Left ventricle myocardium inferior (tissue), 1 donor: ENCODE data around the gene RAB40C. TPM values are rescaled to one million over a fixed set of nuclear protein-coding genes. Genes with fewer than 3 reads are reported as not detected.

Experiments
- DNase-seq: peaks from one replicate; pipeline ENCODE4 v3.0.0-alpha.2; 2020
- H3K27ac ChIP-seq: fragments of 200-600 bp; replicated peaks from 2 replicates; pipeline ENCODE4 v1.8.0; 2021
- H3K27me3 ChIP-seq: fragments of 200-600 bp; 2 replicates; pipeline ENCODE4 v1.8.0; 2021; ENCODE audit warnings: low read depth
- H3K36me3 ChIP-seq: fragments of 200-600 bp; 2 replicates; pipeline ENCODE4 v1.8.0; 2021
- H3K4me1 ChIP-seq: fragments of 200-600 bp; 2 replicates; pipeline ENCODE4 v1.8.0; 2021
- H3K4me3 ChIP-seq: fragments of 200-600 bp; 2 replicates; pipeline ENCODE4 v1.8.0; 2021; ENCODE audit warnings: mild to moderate bottlenecking, moderate library complexity
- H3K9me3 ChIP-seq: fragments of 200-600 bp; replicated peaks from 2 replicates; pipeline ENCODE4 v1.8.0; 2021
- intact Hi-C: fragments of 100-400 bp; cut with micrococcal nuclease; formaldehyde crosslinking; loops from one replicate; pipeline ENCODE4 v1.11.0; 2022
- total RNA-seq: library from RNA; stranded (reverse); fragmentation: NEBNext Ultra II Directional; extraction: Animal tissue kit (Norgen Biotek cat#: 25700); gene quantifications from one replicate; pipeline ENCODE4 v1.2.1, GENCODE V29; 2021
- TF ChIP-seq, protein P1 (sequence below): fragments of 200-600 bp; IDR thresholded peaks from 2 replicates; pipeline ENCODE4 v1.8.0; 2021; ENCODE audit warnings: antibody characterized with exemption, mild to moderate bottlenecking, borderline replicate concordance
- donor health status: DM: no; HTN: yes; CAD: no; lungs with severe emphysema.

The RAB40C gene
- total RNA-seq, 1 donor from 2014 or later: 10.3 TPM

DNA sequence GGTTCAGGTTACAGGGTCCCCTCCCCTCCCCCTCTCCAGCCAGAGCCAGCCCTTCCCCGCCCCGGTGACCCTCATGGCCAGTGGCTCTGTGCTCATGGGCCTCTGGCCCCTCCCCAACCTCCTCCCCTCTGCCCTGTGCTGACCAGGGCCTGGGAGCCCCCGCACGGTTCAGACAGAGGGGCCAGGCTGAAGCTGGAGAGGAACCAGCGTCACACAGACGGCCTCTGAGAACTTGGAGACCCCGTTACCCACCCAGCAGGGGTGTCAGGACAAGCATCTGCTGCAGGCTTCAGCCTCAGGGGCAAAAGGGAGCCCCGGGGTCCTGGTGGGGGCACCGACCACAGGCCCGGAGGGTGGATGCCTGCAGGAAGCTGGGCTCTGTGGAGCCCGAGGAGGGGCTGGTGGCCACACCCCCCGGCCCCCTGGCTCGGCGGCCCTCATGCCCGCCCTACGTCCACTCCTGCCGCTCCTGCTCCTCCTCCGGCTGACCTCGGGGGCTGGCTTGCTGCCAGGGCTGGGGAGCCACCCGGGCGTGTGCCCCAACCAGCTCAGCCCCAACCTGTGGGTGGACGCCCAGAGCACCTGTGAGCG lies 41.0 kb downstream of the RAB40C start, which contains the start of gene WFIKKN1:
Gene WFIKKN1 (plus strand): TSS at position 171 of the 591 bp plus-strand sequence. CDS start 269 bp downstream, at position 440.
- H3K9me3 ChIP-seq: no peaks in the 10 kb centered on the region
- TF ChIP-seq, protein P1, sequence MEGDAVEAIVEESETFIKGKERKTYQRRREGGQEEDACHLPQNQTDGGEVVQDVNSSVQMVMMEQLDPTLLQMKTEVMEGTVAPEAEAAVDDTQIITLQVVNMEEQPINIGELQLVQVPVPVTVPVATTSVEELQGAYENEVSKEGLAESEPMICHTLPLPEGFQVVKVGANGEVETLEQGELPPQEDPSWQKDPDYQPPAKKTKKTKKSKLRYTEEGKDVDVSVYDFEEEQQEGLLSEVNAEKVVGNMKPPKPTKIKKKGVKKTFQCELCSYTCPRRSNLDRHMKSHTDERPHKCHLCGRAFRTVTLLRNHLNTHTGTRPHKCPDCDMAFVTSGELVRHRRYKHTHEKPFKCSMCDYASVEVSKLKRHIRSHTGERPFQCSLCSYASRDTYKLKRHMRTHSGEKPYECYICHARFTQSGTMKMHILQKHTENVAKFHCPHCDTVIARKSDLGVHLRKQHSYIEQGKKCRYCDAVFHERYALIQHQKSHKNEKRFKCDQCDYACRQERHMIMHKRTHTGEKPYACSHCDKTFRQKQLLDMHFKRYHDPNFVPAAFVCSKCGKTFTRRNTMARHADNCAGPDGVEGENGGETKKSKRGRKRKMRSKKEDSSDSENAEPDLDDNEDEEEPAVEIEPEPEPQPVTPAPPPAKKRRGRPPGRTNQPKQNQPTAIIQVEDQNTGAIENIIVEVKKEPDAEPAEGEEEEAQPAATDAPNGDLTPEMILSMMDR: no peak
- DNase-seq: no peak
- peaks cover 49% of the 10 kb centered on the region for H3K36me3 ChIP-seq
- H3K27me3 ChIP-seq: no peaks in the 10 kb centered on the region
- peaks cover 37% of the 10 kb centered on the region for H3K4me1 ChIP-seq
- intact Hi-C loops: no loop called here
- H3K27ac ChIP-seq: peak within 1 kb of the TSS; percentile 46
- no peak within 1 kb of the TSS for H3K4me3 ChIP-seq

DNA sequence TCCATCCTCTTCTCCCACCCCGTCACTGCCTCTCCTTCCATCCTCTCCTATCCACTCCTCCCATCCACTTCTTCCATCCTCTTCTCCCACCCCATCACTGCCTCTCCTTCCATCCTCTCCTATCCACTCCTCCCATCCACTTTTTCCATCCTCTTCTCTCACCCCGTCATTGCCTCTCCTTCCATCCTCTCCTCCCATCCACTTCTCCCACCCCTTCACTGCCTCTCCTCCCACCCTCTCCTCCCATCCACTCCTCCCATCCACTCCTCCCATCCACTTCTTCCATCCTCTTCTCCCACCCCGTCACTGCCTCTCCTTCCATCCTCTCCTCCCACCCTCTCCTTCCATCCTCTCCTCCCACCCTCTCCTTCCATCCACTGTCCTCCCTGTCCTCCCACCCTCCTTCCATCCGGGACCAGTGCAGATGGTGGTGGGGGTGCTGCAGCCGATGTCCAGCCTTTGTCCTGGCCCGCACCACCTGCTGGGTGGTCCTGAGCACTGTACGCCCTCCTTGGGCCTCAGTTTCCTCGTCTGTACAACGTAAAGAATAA lies 42.0 kb downstream of the RAB40C start:
- no peak for DNase-seq
- Histone ChIP-seq H3K36me3 (peaks cover 39% of the 10 kb centered on the region), H3K4me3 (no peak overlapping the region), H3K27ac (no peak overlapping the region), H3K27me3 (no peaks in the 10 kb centered on the region), H3K9me3 (no peaks in the 10 kb centered on the region), H3K4me1 (peaks cover 45% of the 10 kb centered on the region)
- TF ChIP-seq, protein P1: no peak
- intact Hi-C loops: no loop called here

DNA sequence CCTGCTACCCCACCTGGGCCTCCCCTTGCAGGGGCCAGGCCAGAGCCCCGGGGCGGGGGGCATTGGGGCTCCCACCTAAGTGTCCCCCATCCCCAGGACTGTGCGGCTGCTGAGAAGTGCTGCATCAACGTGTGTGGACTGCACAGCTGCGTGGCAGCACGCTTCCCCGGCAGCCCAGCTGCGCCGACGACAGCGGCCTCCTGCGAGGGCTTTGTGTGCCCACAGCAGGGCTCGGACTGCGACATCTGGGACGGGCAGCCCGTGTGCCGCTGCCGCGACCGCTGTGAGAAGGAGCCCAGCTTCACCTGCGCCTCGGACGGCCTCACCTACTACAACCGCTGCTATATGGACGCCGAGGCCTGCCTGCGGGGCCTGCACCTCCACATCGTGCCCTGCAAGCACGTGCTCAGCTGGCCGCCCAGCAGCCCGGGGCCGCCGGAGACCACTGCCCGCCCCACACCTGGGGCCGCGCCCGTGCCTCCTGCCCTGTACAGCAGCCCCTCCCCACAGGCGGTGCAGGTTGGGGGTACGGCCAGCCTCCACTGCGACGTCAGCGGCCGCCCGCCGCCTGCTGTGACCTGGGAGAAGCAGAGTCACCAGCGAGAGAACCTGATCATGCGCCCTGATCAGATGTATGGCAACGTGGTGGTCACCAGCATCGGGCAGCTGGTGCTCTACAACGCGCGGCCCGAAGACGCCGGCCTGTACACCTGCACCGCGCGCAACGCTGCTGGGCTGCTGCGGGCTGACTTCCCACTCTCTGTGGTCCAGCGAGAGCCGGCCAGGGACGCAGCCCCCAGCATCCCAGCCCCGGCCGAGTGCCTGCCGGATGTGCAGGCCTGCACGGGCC lies 42.8 kb downstream of the RAB40C start:
- DNase-seq: no peak
- no peak overlapping the region for H3K27ac ChIP-seq
- no peaks in the 10 kb centered on the region for H3K9me3 ChIP-seq
- intact Hi-C loops: no loop called here
- no peaks in the 10 kb centered on the region for H3K27me3 ChIP-seq
- no peak overlapping the region for H3K4me3 ChIP-seq
- H3K36me3 ChIP-seq: peaks cover 31% of the 10 kb centered on the region
- TF ChIP-seq, protein P1: no peak
- peaks cover 50% of the 10 kb centered on the region for H3K4me1 ChIP-seq

DNA sequence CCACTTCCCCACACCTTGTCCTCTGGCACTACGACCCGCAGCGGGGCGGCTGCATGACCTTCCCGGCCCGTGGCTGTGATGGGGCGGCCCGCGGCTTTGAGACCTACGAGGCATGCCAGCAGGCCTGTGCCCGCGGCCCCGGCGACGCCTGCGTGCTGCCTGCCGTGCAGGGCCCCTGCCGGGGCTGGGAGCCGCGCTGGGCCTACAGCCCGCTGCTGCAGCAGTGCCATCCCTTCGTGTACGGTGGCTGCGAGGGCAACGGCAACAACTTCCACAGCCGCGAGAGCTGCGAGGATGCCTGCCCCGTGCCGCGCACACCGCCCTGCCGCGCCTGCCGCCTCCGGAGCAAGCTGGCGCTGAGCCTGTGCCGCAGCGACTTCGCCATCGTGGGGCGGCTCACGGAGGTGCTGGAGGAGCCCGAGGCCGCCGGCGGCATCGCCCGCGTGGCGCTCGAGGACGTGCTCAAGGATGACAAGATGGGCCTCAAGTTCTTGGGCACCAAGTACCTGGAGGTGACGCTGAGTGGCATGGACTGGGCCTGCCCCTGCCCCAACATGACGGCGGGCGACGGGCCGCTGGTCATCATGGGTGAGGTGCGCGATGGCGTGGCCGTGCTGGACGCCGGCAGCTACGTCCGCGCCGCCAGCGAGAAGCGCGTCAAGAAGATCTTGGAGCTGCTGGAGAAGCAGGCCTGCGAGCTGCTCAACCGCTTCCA lies 43.6 kb downstream of the RAB40C start:
- Histone ChIP-seq H3K27me3 (no peaks in the 10 kb centered on the region), H3K4me3 (no peak overlapping the region), H3K36me3 (peaks cover 23% of the 10 kb centered on the region), H3K9me3 (no peaks in the 10 kb centered on the region), H3K4me1 (peaks cover 57% of the 10 kb centered on the region), H3K27ac (no peak overlapping the region)
- no peak for DNase-seq
- TF ChIP-seq, protein P1: no peak
- intact Hi-C loops: no loop called here

DNA sequence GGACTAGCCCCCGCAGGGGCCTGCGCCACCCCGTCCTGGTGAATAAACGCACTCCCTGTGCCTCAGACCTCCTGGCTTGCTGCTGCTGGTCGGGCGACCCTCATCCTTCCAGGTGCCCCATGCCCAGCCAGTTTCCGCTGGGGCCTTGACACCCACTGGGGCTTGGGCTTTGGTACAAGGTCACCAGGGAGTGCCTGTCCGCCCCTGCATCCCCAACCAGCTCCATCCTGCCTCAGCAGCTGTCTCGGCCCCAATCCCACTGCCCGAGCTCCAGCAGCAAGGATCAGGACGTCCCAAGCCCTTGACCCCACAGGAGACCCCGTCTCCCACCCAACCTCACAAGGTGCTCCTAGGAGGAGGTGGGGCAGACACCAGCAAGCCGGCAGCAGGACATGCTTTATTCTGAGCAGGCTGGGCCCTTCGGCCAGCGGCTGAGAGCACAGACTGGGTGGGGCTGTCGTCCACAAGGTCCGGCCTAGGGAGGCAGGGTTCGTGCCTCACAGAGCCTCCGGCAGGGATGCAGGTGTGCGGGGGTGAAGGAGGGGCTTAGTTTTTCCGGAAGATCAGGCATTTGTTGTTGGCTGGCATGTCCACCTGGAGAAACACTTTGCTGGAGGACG lies 44.3 kb downstream of the RAB40C start:
- Histone ChIP-seq H3K27ac (no peak overlapping the region), H3K4me3 (no peak overlapping the region), H3K4me1 (peaks cover 58% of the 10 kb centered on the region), H3K27me3 (no peaks in the 10 kb centered on the region), H3K9me3 (no peaks in the 10 kb centered on the region), H3K36me3 (peaks cover 22% of the 10 kb centered on the region)
- intact Hi-C loops: no loop called here
- TF ChIP-seq, protein P1: no peak
- DNase-seq: no peak
